ENCODE measurements around the gene SHISA3.

Gene SHISA3

DNA sequence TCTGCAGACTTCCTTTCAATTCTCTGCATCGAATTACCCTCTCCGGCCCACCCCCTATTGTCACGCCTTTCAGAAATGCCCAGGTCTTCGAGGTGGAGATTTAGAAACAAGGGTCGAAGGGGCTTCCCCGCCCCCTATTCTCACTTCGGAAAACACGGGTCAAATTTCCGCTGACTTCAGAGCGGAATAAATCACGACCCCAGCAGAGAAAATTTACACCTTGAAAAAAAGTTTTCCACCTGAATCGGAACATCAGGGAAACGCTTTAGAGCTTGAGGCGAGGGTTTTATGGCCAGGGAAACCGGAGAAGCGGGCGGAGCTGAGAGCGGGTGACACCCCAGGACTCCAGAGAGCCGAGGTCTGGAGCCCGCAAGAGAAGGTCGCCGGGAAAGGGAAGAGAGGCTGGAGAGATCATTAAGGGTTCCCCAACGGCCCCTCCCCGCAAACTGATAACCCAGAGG lies 1.6 kb downstream of the SHISA3 start:
- DNase-seq = peak; percentile 68
- peak overlapping the region; percentile 92 for H3K56ac ChIP-seq (ENCODE audit: low read length)
- peak overlapping the region; percentile 99 for H3K4me2 ChIP-seq (ENCODE audit: low read length)
- no peak overlapping the region for H2BK120ac ChIP-seq (ENCODE audit: low read depth, low read length)
- no peaks in the 10 kb centered on the region for H3K36me3 ChIP-seq (ENCODE audit: control insufficient read depth, insufficient read depth, low read length)
- peak overlapping the region; percentile 45 for H3K4me3 ChIP-seq (ENCODE audit: low read length)
- no peak overlapping the region for H2BK5ac ChIP-seq (ENCODE audit: low read length)
- no peak overlapping the region for H3K23ac ChIP-seq (ENCODE audit: low read length)
- no peak overlapping the region for H4K5ac ChIP-seq (ENCODE audit: low read length)
- H3K79me1 ChIP-seq (ENCODE audit: low read length) = no peaks in the 10 kb centered on the region
- H3K4ac ChIP-seq (ENCODE audit: low read depth, low read length) = no peak overlapping the region
- H2AK5ac ChIP-seq (ENCODE audit: low read length) = no peak overlapping the region
- peak overlapping the region; percentile 71 for H3K9ac ChIP-seq (ENCODE audit: low read length)
- no peak overlapping the region for H3K18ac ChIP-seq (ENCODE audit: low read length)
- H3K27ac ChIP-seq (ENCODE audit: low read depth, low read length) = peak overlapping the region; percentile 14
- H3K27me3 ChIP-seq (ENCODE audit: insufficient read depth, low read length, poor library complexity) = peaks cover 17% of the 10 kb centered on the region
- no peak overlapping the region for H2BK15ac ChIP-seq (replicated peaks; ENCODE audit: low read depth)
- no peak overlapping the region for H4K8ac ChIP-seq (ENCODE audit: low read depth, low read length)
- peaks cover 8% of the 10 kb centered on the region for H3K4me1 ChIP-seq (ENCODE audit: control insufficient read depth, low read depth, low read length)
- no CpG with 5 or more reads among the region's 24 CpGs for WGBS (ENCODE audit: extremely low coverage, insufficient coverage, low lambda C conversion rate)
- H3K79me2 ChIP-seq (ENCODE audit: control insufficient read depth, insufficient read depth, low read length) = no peaks in the 10 kb centered on the region

DNA sequence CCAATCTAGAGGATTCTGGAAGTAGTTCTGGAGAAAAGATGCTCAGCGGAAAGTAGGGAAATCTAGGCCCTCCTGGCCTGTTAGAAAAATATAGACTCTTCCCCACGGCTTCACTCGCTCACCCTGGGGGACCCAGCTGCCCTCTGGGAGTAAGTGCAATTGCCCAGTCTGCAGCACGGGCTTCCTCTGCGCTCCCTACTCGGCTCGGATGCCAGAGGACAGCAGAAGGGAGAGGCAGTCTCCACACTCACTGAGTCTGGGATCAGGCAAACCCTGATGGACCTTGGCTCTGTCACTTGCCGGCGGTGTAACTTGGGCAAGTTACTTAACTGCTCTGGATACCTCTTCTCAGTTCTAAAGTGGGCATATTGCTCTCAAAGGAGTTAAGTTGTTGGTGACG lies 2.1 kb downstream of the SHISA3 start:
- H4K8ac ChIP-seq (ENCODE audit: low read depth, low read length) = no peak overlapping the region
- no peaks in the 10 kb centered on the region for H3K36me3 ChIP-seq (ENCODE audit: control insufficient read depth, insufficient read depth, low read length)
- H4K5ac ChIP-seq (ENCODE audit: low read length) = no peak overlapping the region
- H3K23ac ChIP-seq (ENCODE audit: low read length) = no peak overlapping the region
- no peaks in the 10 kb centered on the region for H3K79me2 ChIP-seq (ENCODE audit: control insufficient read depth, insufficient read depth, low read length)
- DNase-seq = peak; percentile 53
- H3K4me2 ChIP-seq (ENCODE audit: low read length) = peak overlapping the region; percentile 99
- peak overlapping the region; percentile 71 for H3K9ac ChIP-seq (ENCODE audit: low read length)
- H2BK5ac ChIP-seq (ENCODE audit: low read length) = no peak overlapping the region
- H2BK15ac ChIP-seq (replicated peaks; ENCODE audit: low read depth) = no peak overlapping the region
- no peaks in the 10 kb centered on the region for H3K79me1 ChIP-seq (ENCODE audit: low read length)
- H2AK5ac ChIP-seq (ENCODE audit: low read length) = no peak overlapping the region
- peaks cover 17% of the 10 kb centered on the region for H3K27me3 ChIP-seq (ENCODE audit: insufficient read depth, low read length, poor library complexity)
- WGBS (ENCODE audit: extremely low coverage, insufficient coverage, low lambda C conversion rate) = no CpG with 5 or more reads among the region's 10 CpGs
- H3K18ac ChIP-seq (ENCODE audit: low read length) = no peak overlapping the region
- H3K56ac ChIP-seq (ENCODE audit: low read length) = peak overlapping the region; percentile 92
- no peak overlapping the region for H3K4ac ChIP-seq (ENCODE audit: low read depth, low read length)
- no peak overlapping the region for H3K27ac ChIP-seq (ENCODE audit: low read depth, low read length)
- peak overlapping the region; percentile 45 for H3K4me3 ChIP-seq (ENCODE audit: low read length)
- no peak overlapping the region for H2BK120ac ChIP-seq (ENCODE audit: low read depth, low read length)
- H3K4me1 ChIP-seq (ENCODE audit: control insufficient read depth, low read depth, low read length) = peaks cover 8% of the 10 kb centered on the region

GRCh38 chr4:42401171-42401570 lies 3.9 kb downstream of the SHISA3 start:
- no peaks in the 10 kb centered on the region for H3K36me3 ChIP-seq (ENCODE audit: control insufficient read depth, insufficient read depth, low read length)
- H4K5ac ChIP-seq (ENCODE audit: low read length) = no peak overlapping the region
- no CpG with 5 or more reads among the region's 9 CpGs for WGBS (ENCODE audit: extremely low coverage, insufficient coverage, low lambda C conversion rate)
- no peak overlapping the region for H3K56ac ChIP-seq (ENCODE audit: low read length)
- no peak overlapping the region for H3K4me2 ChIP-seq (ENCODE audit: low read length)
- H2BK120ac ChIP-seq (ENCODE audit: low read depth, low read length) = no peak overlapping the region
- H3K79me2 ChIP-seq (ENCODE audit: control insufficient read depth, insufficient read depth, low read length) = no peaks in the 10 kb centered on the region
- no peak overlapping the region for H3K9ac ChIP-seq (ENCODE audit: low read length)
- no peak overlapping the region for H2BK5ac ChIP-seq (ENCODE audit: low read length)
- no peak overlapping the region for H4K8ac ChIP-seq (ENCODE audit: low read depth, low read length)
- H3K27ac ChIP-seq (ENCODE audit: low read depth, low read length) = no peak overlapping the region
- H3K4me3 ChIP-seq (ENCODE audit: low read length) = no peak overlapping the region
- peak; percentile 53 for DNase-seq
- H3K79me1 ChIP-seq (ENCODE audit: low read length) = no peaks in the 10 kb centered on the region
- H3K27me3 ChIP-seq (ENCODE audit: insufficient read depth, low read length, poor library complexity) = peaks cover 12% of the 10 kb centered on the region
- no peak overlapping the region for H3K4ac ChIP-seq (ENCODE audit: low read depth, low read length)
- no peak overlapping the region for H3K23ac ChIP-seq (ENCODE audit: low read length)
- no peak overlapping the region for H2BK15ac ChIP-seq (replicated peaks; ENCODE audit: low read depth)
- H3K4me1 ChIP-seq (ENCODE audit: control insufficient read depth, low read depth, low read length) = peaks cover 8% of the 10 kb centered on the region
- H3K18ac ChIP-seq (ENCODE audit: low read length) = no peak overlapping the region
- no peak overlapping the region for H2AK5ac ChIP-seq (ENCODE audit: low read length)

DNA sequence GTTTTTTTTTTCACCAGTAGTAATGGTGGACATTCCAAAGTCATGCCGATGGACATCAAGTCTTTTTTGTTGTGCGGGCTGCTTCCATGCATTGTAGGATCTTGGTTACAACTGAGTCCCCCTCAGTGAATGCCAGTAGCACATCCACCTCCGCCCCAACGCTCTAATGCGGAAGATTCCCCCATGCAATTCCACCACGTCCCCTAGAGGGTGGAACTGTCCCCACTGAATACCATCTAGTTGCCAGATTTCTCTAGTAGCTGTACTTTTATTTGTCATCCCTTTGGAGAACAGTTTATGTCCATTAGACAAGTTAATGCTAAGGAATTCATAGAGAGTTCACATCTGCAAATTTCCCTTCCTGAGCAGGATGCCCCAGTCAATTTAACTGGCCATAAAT lies 6.7 kb downstream of the SHISA3 start:
- Histone ChIP-seq H4K8ac (ENCODE audit: low read depth, low read length) (no peak overlapping the region), H2BK5ac (ENCODE audit: low read length) (no peak overlapping the region), H3K23ac (ENCODE audit: low read length) (no peak overlapping the region), H4K5ac (ENCODE audit: low read length) (no peak overlapping the region), H3K79me1 (ENCODE audit: low read length) (no peaks in the 10 kb centered on the region), H3K4me1 (ENCODE audit: control insufficient read depth, low read depth, low read length) (peaks cover 5% of the 10 kb centered on the region), H3K36me3 (ENCODE audit: control insufficient read depth, insufficient read depth, low read length) (no peaks in the 10 kb centered on the region), H3K27me3 (ENCODE audit: insufficient read depth, low read length, poor library complexity) (peaks cover 6% of the 10 kb centered on the region), H3K18ac (ENCODE audit: low read length) (no peak overlapping the region), H3K27ac (ENCODE audit: low read depth, low read length) (no peak overlapping the region), H2AK5ac (ENCODE audit: low read length) (no peak overlapping the region), H3K4me3 (ENCODE audit: low read length) (no peak overlapping the region), H2BK15ac (replicated peaks; ENCODE audit: low read depth) (no peak overlapping the region), H3K9ac (ENCODE audit: low read length) (no peak overlapping the region), H3K56ac (ENCODE audit: low read length) (no peak overlapping the region), H2BK120ac (ENCODE audit: low read depth, low read length) (no peak overlapping the region), H3K4me2 (ENCODE audit: low read length) (no peak overlapping the region), H3K79me2 (ENCODE audit: control insufficient read depth, insufficient read depth, low read length) (no peaks in the 10 kb centered on the region), H3K4ac (ENCODE audit: low read depth, low read length) (no peak overlapping the region)
- no CpG with 5 or more reads among the region's 6 CpGs for WGBS (ENCODE audit: extremely low coverage, insufficient coverage, low lambda C conversion rate)
- peak; percentile 37 for DNase-seq

GRCh38 chr4:42410446-42410845 lies 13.2 kb downstream of the SHISA3 start:
- Histone ChIP-seq H2AK5ac (ENCODE audit: low read length) (no peak overlapping the region), H3K4ac (ENCODE audit: low read depth, low read length) (no peak overlapping the region), H3K27me3 (ENCODE audit: insufficient read depth, low read length, poor library complexity) (no peaks in the 10 kb centered on the region), H3K4me1 (ENCODE audit: control insufficient read depth, low read depth, low read length) (no peaks in the 10 kb centered on the region), H3K23ac (ENCODE audit: low read length) (no peak overlapping the region), H3K9ac (ENCODE audit: low read length) (no peak overlapping the region), H3K27ac (ENCODE audit: low read depth, low read length) (no peak overlapping the region), H4K5ac (ENCODE audit: low read length) (no peak overlapping the region), H4K8ac (ENCODE audit: low read depth, low read length) (no peak overlapping the region), H2BK120ac (ENCODE audit: low read depth, low read length) (no peak overlapping the region), H3K79me2 (ENCODE audit: control insufficient read depth, insufficient read depth, low read length) (no peaks in the 10 kb centered on the region), H3K4me3 (ENCODE audit: low read length) (no peak overlapping the region), H3K4me2 (ENCODE audit: low read length) (no peak overlapping the region), H2BK15ac (replicated peaks; ENCODE audit: low read depth) (no peak overlapping the region), H3K18ac (ENCODE audit: low read length) (no peak overlapping the region), H3K36me3 (ENCODE audit: control insufficient read depth, insufficient read depth, low read length) (no peaks in the 10 kb centered on the region), H3K79me1 (ENCODE audit: low read length) (no peaks in the 10 kb centered on the region), H2BK5ac (ENCODE audit: low read length) (no peak overlapping the region), H3K56ac (ENCODE audit: low read length) (no peak overlapping the region)
- no peak for DNase-seq
- no CpG with 5 or more reads among the region's 3 CpGs for WGBS (ENCODE audit: extremely low coverage, insufficient coverage, low lambda C conversion rate)

- Histone ChIP-seq H3K4ac (ENCODE audit: low read depth, low read length) (no peak overlapping the region), H3K36me3 (ENCODE audit: control insufficient read depth, insufficient read depth, low read length) (no peaks in the 10 kb centered on the region), H3K4me1 (ENCODE audit: control insufficient read depth, low read depth, low read length) (no peaks in the 10 kb centered on the region), H3K4me2 (ENCODE audit: low read length) (no peak overlapping the region), H4K8ac (ENCODE audit: low read depth, low read length) (no peak overlapping the region), H4K5ac (ENCODE audit: low read length) (no peak overlapping the region), H3K4me3 (ENCODE audit: low read length) (no peak overlapping the region), H3K79me2 (ENCODE audit: control insufficient read depth, insufficient read depth, low read length) (no peaks in the 10 kb centered on the region), H3K23ac (ENCODE audit: low read length) (no peak overlapping the region), H3K27me3 (ENCODE audit: insufficient read depth, low read length, poor library complexity) (no peaks in the 10 kb centered on the region), H2AK5ac (ENCODE audit: low read length) (no peak overlapping the region), H3K56ac (ENCODE audit: low read length) (no peak overlapping the region), H3K79me1 (ENCODE audit: low read length) (no peaks in the 10 kb centered on the region), H3K27ac (ENCODE audit: low read depth, low read length) (no peak overlapping the region), H3K18ac (ENCODE audit: low read length) (no peak overlapping the region), H2BK5ac (ENCODE audit: low read length) (no peak overlapping the region), H2BK15ac (replicated peaks; ENCODE audit: low read depth) (no peak overlapping the region), H2BK120ac (ENCODE audit: low read depth, low read length) (no peak overlapping the region), H3K9ac (ENCODE audit: low read length) (no peak overlapping the region)
- DNase-seq = no peak
- WGBS (ENCODE audit: extremely low coverage, insufficient coverage, low lambda C conversion rate) = no CpG with 5 or more reads among the region's 4 CpGs
These were observed 14.5 kb downstream of the SHISA3 start for GRCh38 chr4:42411803-42412202.
